NB4 (cell line): ENCODE data around the gene BTN1A1.

Source experiments
- POLR2A ChIP-seq: IDR thresholded peaks from 2 replicates; pipeline ENCODE4 v1.6.1; 2011; ENCODE audit warnings: mild to moderate bottlenecking; ENCODE audit not compliant: insufficient read length; ENCODE audit errors: extremely low read depth
- TF ChIP-seq, protein P1 (sequence below): IDR thresholded peaks from one replicate; pipeline ENCODE4 v1.5.1; 2012; ENCODE audit warnings: low read depth, low read length
- TF ChIP-seq, protein P2 (sequence below): IDR thresholded peaks from 2 replicates; pipeline ENCODE4 v1.6.1; 2011; ENCODE audit warnings: low read depth, low read length

DNA sequence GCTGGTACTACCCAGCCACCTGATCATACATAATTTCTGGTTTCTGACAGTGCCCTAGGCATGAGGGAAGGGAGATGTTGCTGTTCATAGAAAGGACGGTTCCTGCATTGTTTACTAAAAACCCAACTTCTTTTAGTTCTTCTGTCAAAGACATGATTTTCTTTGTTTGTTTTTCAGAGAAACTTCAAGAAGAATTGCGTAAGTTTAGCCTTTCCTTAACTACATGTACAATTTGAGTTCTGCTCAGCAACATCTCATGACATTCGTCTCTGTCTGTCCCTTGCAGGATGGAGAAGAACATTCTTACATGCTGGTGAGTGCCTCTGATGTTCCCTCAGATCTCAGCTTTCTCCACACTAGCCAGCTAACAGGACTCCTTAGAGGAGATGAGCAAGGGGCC lies 34.3 kb upstream of the BTN1A1 start:
- TF ChIP-seq, protein P1, sequence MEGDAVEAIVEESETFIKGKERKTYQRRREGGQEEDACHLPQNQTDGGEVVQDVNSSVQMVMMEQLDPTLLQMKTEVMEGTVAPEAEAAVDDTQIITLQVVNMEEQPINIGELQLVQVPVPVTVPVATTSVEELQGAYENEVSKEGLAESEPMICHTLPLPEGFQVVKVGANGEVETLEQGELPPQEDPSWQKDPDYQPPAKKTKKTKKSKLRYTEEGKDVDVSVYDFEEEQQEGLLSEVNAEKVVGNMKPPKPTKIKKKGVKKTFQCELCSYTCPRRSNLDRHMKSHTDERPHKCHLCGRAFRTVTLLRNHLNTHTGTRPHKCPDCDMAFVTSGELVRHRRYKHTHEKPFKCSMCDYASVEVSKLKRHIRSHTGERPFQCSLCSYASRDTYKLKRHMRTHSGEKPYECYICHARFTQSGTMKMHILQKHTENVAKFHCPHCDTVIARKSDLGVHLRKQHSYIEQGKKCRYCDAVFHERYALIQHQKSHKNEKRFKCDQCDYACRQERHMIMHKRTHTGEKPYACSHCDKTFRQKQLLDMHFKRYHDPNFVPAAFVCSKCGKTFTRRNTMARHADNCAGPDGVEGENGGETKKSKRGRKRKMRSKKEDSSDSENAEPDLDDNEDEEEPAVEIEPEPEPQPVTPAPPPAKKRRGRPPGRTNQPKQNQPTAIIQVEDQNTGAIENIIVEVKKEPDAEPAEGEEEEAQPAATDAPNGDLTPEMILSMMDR: no peak
- TF ChIP-seq, protein P2, sequence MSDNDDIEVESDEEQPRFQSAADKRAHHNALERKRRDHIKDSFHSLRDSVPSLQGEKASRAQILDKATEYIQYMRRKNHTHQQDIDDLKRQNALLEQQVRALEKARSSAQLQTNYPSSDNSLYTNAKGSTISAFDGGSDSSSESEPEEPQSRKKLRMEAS: no peak
- TF ChIP-seq POLR2A: no peak
